GM19455 (cell line): ENCODE measurements around the gene GNAT2.

Experiments used
- ATAC-seq: cut with Tn5 transposase; IDR thresholded peaks from one replicate; pipeline ENCODE4 v1.9.1; 2021; ENCODE audit not compliant: unreplicated experiment

GNAT2 gene

GRCh38 chr1:109642626-109643025 lies 23.2 kb upstream of the GNAT2 start:
- no peak for ATAC-seq

DNA sequence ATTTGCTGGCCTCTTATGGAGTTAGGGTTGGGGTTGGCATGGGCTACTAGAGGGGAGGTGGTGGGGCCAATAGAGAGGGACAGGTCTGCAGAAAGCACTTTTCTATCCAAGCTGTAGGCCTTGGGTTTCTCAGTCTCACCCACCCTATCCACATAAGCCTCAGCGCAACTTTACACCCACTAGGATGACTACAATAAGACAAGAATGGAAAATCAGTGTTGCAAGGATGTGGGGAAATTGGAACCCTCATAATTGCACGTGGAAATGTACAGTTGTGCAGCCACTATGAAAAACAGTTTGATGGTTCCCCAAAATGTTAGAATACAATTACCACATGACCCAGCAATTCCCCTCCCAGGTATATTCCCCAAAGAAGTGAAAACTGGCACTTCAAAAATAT lies 22.4 kb upstream of the GNAT2 start:
- ATAC-seq, result no peak

DNA sequence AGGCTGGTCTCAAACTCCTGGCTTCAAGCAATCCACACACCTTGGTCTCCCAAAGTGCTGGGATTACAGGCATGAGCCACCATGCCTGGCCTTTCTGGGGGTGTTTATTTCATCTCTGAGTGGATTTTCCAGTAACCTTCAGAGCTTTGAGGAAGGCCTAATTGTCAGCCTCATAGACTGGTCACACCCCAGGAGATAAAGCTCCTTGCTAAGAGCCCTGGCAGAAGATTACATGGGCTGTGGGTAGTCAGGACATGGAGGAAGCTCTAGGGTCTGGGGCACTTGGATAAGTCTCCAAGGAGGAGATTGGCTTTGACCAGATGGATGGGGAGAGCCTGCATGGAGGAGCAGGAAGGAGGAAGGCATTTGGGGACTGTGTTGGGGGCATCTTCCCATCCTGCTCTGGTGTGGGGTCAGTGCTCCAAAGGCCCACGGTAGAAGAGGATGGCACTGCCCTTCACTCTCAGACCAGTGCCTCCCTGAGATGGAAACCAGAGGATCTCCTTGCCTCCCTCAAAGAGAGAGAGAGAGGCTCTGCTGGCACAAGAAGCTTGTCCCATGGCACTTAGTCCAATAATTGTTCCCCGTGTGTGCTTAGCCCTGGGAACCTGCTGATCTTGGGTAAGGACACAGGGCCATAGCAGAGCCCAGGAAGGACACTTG lies 21.8 kb upstream of the GNAT2 start:
- no peak for ATAC-seq

DNA sequence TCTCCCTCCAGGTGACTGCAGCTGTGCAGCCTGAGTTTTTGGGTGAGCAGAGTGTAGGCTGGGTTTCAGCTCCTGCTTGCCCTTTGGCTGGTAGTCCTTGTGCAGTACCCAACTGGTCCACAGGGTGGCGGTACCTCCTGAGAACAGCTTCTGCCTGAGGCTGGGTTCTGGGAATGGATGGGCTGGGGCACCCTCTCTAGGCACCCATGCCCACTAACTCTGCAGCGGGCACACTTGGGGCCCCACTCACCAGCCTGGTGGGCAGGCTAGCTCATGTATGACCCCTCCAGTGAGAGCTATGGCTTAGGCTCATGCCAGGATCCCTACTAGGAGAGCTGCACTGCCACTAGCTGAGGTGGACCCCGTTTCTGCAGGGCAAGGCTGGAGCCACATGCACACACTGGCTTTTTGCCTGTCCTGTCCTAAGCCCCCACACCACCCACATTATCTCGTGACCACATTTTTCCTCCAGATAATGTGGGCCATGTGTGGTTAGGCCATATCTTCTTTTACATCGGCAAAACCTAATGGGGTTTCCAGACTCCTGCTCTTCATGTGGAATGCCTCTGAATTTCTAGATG lies 21.0 kb upstream of the GNAT2 start:
- ATAC-seq, result no peak

- ATAC-seq, result no peak
Observed at GRCh38 chr1:109639841-109640184, 20.4 kb upstream of the GNAT2 start.

DNA sequence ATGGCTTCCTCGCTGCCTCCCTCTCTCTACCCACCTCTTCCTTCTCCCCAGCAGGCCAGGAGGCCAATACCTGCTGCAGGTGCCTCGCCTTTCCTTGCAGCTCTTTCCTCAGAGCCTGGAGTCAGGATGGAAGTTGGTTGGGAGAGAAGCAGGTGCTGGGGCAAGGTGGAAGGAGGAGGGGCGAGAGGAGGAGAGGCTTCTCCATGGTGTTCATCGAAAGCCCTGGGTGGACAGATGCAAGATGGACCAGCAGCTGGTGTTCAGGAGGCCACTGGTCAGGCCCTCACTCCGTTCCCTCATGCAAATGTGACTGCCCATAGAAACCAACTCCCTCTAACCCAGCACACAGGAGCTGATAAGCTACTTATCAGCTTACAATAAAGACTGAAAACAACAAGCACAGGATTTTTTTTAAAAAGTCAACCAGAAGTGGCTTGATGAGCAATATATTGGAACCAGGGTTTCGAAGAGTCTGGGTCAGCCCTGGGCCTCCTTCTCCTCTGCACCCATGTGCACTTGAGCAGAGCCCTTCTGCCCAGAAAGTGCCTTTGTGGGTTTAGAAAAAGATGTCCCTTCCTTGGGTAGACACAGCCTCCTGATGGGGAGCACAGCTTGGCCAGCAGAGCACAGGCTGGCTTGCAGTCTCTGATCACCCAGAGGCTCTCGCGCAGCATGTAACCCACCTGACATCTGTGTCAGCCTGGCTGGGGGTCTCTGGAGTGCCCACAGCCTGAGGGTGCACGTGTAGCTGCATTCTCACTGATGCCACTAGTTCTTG lies 19.8 kb upstream of the GNAT2 start:
- no peak for ATAC-seq

DNA sequence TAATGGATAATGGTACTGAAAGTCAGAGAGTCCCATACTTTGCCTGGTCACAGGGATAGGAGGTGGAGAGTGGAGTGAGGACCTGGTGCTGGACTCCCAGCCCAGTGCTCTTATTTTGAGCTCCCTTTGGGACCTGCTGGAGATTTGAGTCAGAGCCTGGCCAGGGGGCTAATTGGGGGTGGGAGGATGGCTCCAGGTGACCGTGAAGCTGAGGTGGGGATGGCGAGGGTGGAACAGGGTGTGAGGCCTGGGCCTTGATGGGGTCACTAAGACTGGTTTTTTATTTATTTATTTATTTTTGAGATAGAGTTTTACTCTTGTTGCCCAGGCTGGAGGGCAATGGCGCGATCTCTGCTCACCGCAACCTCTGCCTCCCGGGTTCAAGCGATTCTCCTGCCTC lies 18.0 kb upstream of the GNAT2 start:
- ATAC-seq, result no peak

DNA sequence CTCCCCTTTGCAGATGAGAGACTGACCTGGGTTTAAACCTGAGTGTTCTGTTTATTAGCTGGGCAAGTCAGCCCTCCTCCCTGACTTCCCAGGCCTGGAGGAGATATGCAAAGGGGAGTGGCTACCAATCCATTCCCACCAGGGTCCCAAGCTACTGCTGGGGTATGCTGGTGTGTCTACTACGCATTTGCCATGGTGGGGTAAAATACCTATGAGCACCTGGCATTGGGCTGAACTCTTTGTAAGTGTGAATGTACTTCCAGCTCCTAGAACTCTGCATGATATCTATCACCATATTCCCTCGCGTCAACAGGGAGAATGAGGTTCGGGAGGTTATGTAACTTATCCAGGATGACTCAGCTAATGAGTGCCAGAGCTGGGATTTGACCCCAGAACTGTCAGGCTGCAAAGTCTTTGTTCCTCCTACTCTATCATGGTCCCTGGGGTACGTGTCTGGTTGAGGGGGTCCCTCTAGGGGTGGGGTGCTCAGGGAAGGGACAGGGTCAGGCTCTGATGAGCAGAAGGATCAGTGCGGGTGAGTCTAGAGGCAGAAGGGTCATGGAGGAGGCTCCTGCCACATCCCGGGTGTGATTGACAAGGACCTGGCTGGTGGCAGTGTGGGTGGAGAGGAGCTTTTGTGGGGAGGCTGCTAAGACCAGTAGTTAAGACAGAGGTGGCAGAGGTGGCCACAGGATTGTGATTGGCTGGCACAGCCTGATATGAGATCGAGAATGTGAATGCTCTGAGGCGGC lies 17.0 kb upstream of the GNAT2 start:
- no peak for ATAC-seq

GRCh38 chr1:109635862-109636200 lies 16.4 kb upstream of the GNAT2 start:
- no peak for ATAC-seq

DNA sequence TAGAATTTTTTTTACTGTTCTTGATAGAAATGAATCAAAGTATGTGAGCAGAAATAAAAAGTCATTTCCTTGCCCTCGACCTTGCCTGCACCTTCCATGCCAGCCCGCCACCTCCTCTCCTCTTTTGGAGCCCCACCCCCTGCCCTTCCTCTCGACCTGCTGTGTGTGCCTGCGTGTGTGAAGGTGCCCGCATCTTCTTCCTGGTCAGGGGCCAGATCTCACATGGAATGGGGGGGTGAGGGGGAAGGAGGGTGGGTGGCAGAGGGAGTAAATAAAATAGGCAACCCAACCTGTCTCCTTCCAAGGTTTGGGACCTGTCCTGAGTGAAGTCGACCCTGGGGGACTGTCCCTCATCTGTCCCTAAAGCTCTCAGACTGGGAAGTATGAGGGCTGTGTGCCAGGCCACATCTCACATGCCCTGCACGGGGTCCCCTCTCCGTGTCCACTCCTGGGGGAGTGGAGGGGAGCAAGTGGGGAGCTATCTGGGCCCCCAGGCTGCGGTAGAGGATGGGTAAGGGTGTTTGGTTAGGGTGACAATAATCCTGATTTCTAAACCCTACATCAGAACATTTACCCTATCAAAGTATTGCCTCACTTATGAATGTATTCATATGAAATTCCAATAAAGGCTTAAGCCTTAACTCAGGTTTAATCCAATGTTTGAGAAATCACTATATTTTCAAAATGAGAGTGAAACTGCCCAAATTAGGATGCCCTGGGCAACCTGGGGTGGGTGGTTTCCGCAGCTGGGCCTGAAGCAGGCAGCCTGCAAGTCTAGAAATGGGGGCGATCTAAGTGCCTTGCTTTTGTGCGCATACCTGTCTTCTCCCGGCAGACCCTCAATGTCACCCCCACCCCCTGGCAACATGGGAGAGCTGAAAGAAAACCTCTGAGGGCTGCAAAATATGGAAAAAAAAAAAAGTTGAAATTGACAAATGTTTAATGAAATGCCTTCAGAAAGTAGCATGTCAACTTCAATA lies 15.6 kb upstream of the GNAT2 start:
- ATAC-seq, result no peak

DNA sequence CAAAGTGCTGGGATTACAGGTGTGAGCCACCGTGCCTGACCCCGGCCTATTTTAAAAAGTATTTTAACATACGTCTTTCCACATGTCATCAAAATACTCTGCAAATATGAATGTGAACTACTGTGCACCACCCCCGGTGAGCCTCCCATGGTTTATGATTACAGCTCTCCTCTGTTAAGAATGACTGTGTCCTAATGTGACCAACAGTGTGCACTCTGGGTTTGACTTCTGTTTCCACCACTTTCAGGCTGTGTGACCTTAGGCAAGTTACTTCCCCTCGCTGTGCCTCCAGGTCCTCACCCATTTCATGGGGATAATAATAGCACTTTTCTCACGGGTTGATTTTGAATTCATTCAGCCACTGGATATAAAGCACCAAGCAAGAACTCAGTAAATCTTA lies 14.9 kb upstream of the GNAT2 start:
- no peak for ATAC-seq

GRCh38 chr1:109632671-109633346 lies 13.4 kb upstream of the GNAT2 start:
- ATAC-seq, result no peak

DNA sequence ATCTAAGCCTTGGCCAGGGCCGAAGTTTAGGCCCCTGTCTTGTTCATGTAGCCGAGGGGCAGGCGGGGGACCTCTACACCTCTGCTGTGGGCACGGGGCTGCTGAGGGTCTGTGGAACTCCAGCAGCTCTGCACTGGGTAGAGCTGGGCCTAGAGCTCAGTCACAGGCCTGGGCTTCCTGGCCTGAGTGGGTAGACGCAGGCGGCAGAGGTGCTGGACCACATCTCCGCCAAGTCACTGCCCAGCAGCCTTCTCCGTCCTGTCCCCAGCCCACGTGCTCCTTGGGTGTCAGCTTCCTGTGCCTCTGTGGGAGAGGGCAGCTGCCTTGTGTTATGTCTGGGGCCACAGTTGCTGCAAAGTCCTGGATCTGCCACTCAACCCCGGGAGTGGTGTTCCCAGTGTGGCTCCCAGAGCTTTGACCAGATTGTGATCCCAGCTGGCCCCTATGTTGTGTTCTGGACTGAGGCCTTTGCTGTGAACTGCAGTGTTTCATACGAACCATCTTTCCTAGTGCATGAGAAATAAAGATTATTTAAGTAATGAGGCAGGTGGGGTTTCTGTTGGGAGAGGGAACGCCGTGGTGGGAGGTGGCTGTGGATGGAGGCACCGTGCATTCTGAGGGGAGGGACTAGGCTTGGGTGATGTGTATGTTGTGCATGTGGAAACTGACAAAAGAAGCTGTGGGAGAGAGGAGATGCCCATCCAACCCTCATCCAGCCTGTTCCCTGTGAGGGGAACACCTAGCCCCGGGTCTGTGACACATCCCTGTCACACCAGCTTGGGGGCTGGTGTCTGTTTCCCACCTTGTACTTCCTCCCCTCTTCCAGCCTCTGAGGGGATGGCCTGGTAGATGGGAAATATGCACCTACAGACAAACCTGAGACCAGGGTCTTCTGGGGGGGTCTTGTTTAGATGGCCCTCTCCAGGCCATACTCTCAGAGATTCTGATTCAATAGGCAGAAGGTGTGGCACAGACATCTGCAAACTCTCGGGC lies 12.4 kb upstream of the GNAT2 start:
- ATAC-seq, result no peak

- ATAC-seq, result no peak
Observed at GRCh38 chr1:109630898-109631512, 11.6 kb upstream of the GNAT2 start.

- ATAC-seq, result no peak
Observed at GRCh38 chr1:109630081-109630897, 10.9 kb upstream of the GNAT2 start.

DNA sequence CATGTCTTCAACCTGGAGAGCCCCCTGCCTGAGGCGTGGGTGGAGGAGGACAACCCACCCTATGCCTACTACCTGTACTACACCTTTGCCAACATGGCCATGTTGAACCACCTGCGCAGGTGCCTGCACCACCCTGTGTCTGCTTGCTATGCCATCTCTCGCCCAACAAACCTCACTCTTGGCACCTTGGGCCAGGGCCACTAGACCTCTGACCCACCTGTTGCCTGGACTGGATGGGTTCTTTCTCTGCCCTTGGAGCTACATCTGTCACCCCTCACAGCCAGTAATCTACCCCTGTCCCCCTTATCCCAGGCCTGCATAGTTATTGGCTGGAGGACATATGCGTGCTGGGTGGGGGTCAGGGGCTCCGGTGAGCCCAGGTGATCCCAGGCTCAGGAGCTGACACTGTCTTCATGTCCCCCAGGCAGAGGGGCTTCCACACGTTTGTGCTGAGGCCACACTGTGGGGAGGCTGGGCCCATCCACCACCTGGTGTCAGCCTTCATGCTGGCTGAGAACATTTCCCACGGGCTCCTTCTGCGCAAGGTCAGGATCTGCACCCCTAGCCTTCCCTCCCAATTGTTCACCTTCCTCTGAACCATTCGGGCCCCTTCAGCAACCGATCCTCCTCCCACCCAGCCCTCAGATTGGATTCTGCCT lies 10.1 kb upstream of the GNAT2 start:
- ATAC-seq, result no peak
